HL-60/S4 treated with phorbol 12-myristate 13-acetate at 8.2 ng/mL for 4 days and 3 days (cell line): ENCODE results near the gene OR10P1.
"Not testable (repeated sequence)": the region's sequence is repeated elsewhere in the genome, so short reads cannot be mapped to it uniquely, and the experiment has no call there.

ENCODE experiments used
- in situ Hi-C: fragments of 300-500 bp; cut with MboI; formaldehyde crosslinking; loops from 2 replicates; pipeline ENCODE4 v1.15.0; 2022; ENCODE audit warnings: low sequenced_read_pairs

Gene OR10P1

GRCh38 chr12:55636853-55637252, at the start of gene OR10P1:
Gene OR10P1, plus strand, starts transcription at chr12:55636892. Its CDS starts 0 bp downstream, at chr12:55636892.
- in situ Hi-C loops, result no loop called here

GRCh38 chr12:55590152-55590551, 46.5 kb upstream of the OR10P1 start:
- in situ Hi-C loops, result not testable (repeated sequence)

GRCh38 chr12:55607821-55608594, 28.7 kb upstream of the OR10P1 start:
- in situ Hi-C loops, result no loop called here

GRCh38 chr12:55610598-55610997, 26.1 kb upstream of the OR10P1 start:
- in situ Hi-C loops, result no loop called here

GRCh38 chr12:55612646-55613045, 24.0 kb upstream of the OR10P1 start:
- in situ Hi-C loops, result no loop called here

GRCh38 chr12:55614764-55615163, 21.9 kb upstream of the OR10P1 start:
- in situ Hi-C loops, result no loop called here

- in situ Hi-C loops, result no loop called here
These were observed 17.1 kb upstream of the OR10P1 start for GRCh38 chr12:55619354-55620138.

- in situ Hi-C loops, result no loop called here
These were observed 12.6 kb upstream of the OR10P1 start for GRCh38 chr12:55624056-55624455.

- in situ Hi-C loops, result no loop called here
These were observed 10.5 kb upstream of the OR10P1 start for GRCh38 chr12:55626154-55626553.

- in situ Hi-C loops, result no loop called here
These were observed 7.4 kb upstream of the OR10P1 start for GRCh38 chr12:55629058-55629841.

GRCh38 chr12:55631056-55631455, 5.6 kb upstream of the OR10P1 start:
- in situ Hi-C loops, result no loop called here

- in situ Hi-C loops, result no loop called here
These were observed 5.0 kb upstream of the OR10P1 start for GRCh38 chr12:55631733-55632132.

- in situ Hi-C loops, result no loop called here
These were observed 3.5 kb upstream of the OR10P1 start for GRCh38 chr12:55633151-55633550.

- in situ Hi-C loops, result no loop called here
These were observed 506 bp upstream of the OR10P1 start for GRCh38 chr12:55636116-55636655.

GRCh38 chr12:55637467-55637866, 775 bp downstream of the OR10P1 start:
- in situ Hi-C loops, result no loop called here

GRCh38 chr12:55641595-55641994, 4.9 kb downstream of the OR10P1 start:
- in situ Hi-C loops, result no loop called here

- in situ Hi-C loops, result no loop called here
These were observed 5.6 kb downstream of the OR10P1 start for GRCh38 chr12:55642267-55642666.

GRCh38 chr12:55642669-55643068, 6.0 kb downstream of the OR10P1 start:
- in situ Hi-C loops, result no loop called here

- in situ Hi-C loops, result no loop called here
These were observed 7.9 kb downstream of the OR10P1 start for GRCh38 chr12:55644591-55644990.

- in situ Hi-C loops, result no loop called here
These were observed 10.3 kb downstream of the OR10P1 start for GRCh38 chr12:55647027-55647426.
